GM12892 (cell line): Measurements from ENCODE around the gene DUSP23. TPM values are rescaled to one million over a fixed set of nuclear protein-coding genes. Genes with fewer than 3 reads are reported as not detected.

Experiments used
- DNase-seq: peaks from one replicate; pipeline ENCODE4 v3.0.0; 2011; ENCODE audit not compliant: insufficient read length
- FAIRE-seq: peaks from 2 replicates; lab custom pipeline; 2011; peaks lifted over from hg19 to GRCh38; lab: Jason Lieb, UNC
- POLR2A ChIP-seq: IDR thresholded peaks from 2 replicates; pipeline ENCODE4 v1.6.1; 2011; ENCODE audit warnings: low read depth, low read length, control low read depth
- POLR2AphosphoS5 ChIP-seq: IDR thresholded peaks from 2 replicates; pipeline ENCODE4 v1.6.1; 2011; ENCODE audit warnings: low read depth, low read length, control low read depth
- TAF1 ChIP-seq: IDR thresholded peaks from 2 replicates; pipeline ENCODE4 v1.6.1; 2011; ENCODE audit warnings: low read depth, mild to moderate bottlenecking, control low read depth, low read length, borderline replicate concordance
- polyA plus RNA-seq: library from polyadenylated mRNA; unstranded; fragments of >200 nt; gene quantifications from one replicate; pipeline ENCODE4 v1.2.1, GENCODE V29; 2012; ENCODE audit warnings: missing spikeins, inconsistent platforms; ENCODE audit not compliant: missing spikeins

The DUSP23 gene
- polyA plus RNA-seq: 4.0 TPM

DNA sequence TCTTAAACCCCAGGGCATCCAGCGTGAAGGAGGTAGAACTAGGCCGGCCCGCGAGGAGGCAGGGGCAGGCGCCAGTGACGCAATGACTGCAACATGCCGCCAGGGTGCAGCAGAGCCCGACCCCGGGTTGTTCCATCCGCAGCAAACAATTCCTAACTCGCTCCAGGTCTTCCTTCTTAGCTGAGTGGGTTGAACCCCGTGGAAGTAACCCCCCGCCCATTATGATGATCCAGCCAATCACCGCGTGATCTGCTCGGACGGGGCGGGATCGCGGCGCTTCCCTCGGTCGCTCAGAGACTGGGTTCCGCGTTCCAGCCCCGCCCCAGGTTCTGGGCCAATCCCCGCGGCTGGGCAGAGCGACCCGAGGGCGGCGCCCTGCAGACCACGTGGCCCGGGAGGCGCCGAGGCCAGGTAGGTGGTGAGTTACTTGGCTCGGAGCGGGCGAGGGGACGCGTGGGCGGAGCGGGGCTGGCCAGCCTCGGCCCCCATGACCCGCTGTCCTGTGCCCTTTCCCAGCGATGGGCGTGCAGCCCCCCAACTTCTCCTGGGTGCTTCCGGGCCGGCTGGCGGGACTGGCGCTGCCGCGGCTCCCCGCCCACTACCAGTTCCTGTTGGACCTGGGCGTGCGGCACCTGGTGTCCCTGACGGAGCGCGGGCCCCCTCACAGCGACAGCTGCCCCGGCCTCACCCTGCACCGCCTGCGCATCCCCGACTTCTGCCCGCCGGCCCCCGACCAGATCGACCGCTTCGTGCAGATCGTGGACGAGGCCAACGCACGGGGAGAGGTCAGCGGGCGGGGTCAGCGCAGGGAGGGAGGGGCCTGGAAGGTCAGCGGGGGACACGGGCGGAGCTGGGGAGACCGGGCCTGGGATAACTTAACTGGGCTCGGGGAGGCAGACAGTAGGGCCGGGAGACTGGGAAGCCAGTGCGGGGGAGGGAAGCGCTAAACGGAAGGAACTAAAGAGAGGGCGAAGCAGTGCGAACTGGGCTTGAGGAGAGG, at the start of gene DUSP23:
TSS of gene DUSP23 (plus strand) at position 380 of the 1,000 bp plus-strand sequence. CDS start at position 519, 139 bp downstream.
- DNase-seq (peak; percentile 91), FAIRE-seq (peak; percentile 93)
- TF ChIP-seq TAF1: no peak

DNA sequence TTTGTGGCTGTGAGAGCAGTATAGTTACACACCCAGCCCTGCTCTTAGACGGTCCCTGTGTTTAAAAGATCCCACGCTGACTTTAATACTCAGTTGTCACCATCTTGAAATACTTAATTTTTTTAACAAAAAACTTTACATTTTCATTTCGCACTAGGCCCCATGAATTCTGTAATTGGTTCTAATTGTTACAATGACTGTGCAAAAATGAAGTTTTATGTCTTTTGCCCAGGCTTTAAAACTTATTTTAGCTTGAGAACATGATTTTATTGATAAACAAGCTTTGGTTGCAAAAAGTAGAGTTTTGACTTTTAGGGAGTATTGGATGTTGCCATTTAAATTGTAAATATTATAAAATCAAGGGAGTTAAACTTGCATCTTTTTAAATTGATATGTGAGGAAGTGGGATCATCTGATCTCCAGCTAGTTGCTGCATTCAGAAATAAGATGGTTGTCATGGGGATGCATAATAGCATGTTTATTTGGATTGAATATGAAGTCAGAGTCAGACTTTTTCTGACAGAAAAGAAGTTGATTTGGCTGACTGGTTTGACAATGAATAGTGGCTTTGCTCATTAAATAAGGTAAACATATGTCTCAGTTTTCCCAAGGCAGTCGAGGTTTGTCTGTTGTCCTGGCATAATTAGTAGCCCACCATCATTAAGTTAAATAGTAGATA, 43.4 kb upstream of the DUSP23 start:
- no peak for FAIRE-seq
- no peak for DNase-seq
- TF ChIP-seq TAF1 (no peak), POLR2AphosphoS5 (no peak), POLR2A (no peak)

DNA sequence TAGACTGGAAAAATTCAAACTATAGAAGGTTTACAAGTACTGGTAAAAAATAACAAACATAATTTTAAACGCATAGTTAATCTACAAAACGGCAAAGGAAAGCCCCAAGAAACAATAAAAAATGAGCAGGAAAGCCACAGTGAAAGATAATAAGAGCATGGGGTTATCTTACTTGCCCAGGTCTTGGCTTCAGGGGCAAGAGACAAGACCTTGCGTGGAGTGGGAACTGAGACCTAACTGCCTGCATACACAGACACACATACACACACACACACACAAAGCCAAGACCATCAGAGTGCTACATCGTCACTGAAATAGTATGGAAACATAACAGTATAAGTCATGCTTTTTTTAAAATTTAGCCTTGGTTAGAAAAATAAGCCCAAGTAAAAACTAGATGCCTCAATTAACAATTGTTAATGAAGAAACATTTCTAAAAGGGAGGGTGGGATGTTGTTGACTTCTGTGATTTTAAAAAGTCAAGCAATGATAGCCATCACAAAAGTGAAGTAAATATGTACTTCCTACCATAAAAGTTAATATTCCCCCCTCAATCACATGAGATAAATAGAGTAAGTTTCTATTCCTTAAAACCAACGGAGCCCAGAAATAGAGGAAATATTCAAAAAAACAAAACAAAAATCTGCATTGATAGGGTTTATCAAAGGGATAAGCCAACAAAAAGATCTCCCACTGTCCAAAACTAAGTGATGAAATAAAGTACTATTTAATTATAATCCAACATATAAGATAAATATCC, 36.9 kb upstream of the DUSP23 start:
- FAIRE-seq (no peak), DNase-seq (no peak)
- TF ChIP-seq TAF1: no peak
- no peak for TF ChIP-seq POLR2A
- TF ChIP-seq POLR2AphosphoS5: no peak

DNA sequence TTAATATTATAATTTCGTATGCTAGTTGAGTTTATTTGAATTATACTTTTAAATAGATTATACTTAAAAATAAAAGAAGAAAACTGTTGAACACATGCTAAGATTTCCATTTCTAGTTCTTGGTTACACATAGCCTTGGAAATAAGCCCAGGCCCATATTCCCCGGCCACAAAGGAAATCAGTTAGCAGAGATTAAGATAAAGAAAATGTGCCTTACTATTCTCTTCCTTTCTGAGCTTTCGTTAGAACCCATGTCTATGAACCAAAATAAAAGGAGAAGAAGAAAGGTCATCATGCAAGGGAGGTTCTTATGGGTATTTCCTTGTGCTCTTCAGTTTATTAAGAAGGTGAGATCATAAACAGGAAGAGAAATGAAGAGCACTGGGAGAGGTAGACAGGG, 34.1 kb upstream of the DUSP23 start:
- no peak for DNase-seq

DNA sequence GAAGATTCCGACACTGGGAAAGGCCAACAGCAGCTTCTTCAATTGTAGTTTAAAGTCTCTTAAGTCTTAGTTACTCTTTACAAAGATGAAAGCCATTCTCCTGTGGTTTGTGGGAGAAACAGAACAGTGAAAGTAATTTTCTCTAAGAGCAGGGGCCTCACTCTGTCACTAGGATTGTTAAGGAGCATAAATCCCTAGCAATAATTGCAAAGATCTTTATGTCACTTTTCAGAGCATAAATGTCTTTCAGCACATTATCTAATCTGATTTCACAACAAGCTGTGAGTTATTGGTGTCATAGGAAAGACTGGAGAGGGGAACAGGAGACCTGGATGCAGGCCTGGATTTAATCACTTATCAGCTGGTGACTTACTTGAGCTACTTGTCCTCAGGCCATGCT, 32.4 kb upstream of the DUSP23 start:
- FAIRE-seq (no peak), DNase-seq (no peak)
- TF ChIP-seq POLR2AphosphoS5: no peak
- no peak for TF ChIP-seq TAF1
- no peak for TF ChIP-seq POLR2A

More for the DNA sequence above, 34.1 kb upstream of the DUSP23 start:
- FAIRE-seq: no peak
- TF ChIP-seq POLR2AphosphoS5: no peak
- TF ChIP-seq TAF1: no peak
- no peak for TF ChIP-seq POLR2A

DNA sequence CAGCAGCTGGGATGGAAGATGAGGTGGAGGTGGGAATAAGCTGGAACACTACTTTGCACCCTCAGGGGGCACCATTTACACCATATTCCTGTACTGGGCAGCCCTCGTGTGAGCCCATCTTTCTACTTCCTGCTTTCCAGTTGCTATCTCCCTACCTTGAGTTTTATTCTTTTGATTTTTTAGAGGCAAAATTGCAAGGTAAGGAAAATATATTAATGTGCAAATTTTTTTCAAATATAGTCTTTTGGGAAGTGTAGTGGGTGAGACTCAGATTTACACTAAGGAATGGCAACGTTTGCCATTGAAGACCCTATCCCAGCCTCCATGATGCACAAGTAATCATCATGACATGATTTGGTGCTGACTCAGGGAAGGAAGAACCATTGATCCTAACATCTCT, 31.1 kb upstream of the DUSP23 start:
- DNase-seq (no peak), FAIRE-seq (no peak)
- TF ChIP-seq POLR2A (no peak), TAF1 (no peak), POLR2AphosphoS5 (no peak)

DNA sequence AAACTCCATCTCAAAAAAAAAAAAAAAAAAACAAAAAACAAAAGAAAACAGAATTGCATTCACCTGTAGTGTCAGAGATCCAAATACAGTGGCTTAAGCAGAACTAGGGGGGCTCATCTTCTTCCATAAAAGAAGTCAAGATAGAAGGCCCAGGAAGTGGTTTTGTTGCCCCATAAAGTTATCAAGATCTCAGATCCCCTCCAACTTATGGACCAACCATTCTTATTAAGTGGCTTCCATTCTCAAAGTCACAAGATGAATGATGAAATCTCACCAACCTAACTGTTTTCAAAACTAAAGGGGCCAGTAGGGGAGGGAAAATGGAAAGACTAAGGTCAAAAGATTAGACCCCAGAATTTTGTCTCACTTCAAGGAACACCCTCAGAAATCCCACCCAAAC, 30.1 kb upstream of the DUSP23 start:
- FAIRE-seq: no peak
- DNase-seq: no peak
- TF ChIP-seq POLR2A: no peak
- no peak for TF ChIP-seq TAF1
- TF ChIP-seq POLR2AphosphoS5: no peak

DNA sequence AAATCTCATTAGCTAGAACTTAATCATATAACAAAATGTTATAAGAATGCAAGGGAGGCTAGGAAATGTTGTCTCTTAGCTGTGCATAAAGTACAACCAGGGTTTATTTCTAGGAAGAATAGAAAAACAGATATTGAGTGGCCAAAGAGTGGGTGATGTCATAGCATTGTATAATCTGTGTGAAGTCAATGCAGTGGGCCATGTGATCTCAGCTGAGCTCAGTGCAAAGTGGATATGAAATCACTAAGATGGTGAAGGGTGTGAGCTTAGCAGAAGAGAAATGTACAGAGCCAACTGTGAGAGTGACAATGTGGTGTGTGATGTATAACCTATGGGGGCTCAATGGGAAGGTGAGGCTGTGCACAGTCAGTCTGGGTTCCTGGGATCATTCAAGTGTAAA, 29.7 kb upstream of the DUSP23 start:
- FAIRE-seq (no peak), DNase-seq (no peak)
- TF ChIP-seq POLR2A (no peak), TAF1 (no peak), POLR2AphosphoS5 (no peak)

DNA sequence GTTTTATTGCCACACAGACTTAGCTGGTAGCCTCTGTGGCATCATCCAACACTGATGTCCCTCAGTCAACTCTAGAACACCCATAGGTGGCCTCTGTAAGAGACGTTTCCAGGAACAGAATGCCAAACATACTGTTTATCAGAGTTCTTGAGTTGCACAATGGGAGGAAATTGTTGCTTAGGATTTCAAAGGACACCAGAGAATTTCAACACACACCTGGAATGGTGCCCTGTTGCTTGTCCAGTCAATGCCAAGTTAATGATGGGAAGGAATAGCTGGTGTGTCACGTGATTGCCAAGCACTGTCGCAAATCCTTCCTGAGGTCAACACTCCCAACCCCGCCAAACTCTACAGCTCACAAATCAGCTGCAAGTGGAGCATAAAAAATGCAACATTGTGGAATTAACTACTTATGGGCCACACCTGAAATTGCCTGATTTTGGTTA, 28.6 kb upstream of the DUSP23 start:
- no peak for TF ChIP-seq TAF1
- TF ChIP-seq POLR2A: no peak
- TF ChIP-seq POLR2AphosphoS5: no peak
- no peak for FAIRE-seq
- no peak for DNase-seq

DNA sequence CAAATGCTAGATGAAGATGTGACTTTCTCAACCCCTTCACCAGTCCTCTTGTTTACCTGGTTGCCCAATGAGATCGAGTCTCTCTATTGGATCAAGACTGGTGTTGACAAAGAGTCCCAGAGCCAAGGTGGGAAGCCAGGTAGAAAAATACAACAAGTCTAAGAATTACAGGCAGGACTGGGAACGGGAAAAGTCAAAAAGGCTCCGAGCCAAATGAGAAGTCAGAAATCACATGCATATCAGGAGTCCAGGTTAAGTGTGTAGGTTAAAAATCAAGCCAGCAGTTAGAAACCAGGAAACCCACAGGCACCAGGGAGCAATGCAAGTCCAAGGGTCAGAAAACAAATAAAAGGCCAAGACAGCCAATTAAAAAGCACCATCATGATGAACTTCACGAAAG, 27.4 kb upstream of the DUSP23 start:
- FAIRE-seq (no peak), DNase-seq (no peak)
- no peak for TF ChIP-seq POLR2AphosphoS5
- no peak for TF ChIP-seq TAF1
- no peak for TF ChIP-seq POLR2A
